Smooth muscle cell (in vitro differentiated cells): ENCODE measurements around the gene CYBC1. TPM values are rescaled to one million over a fixed set of nuclear protein-coding genes. Genes with fewer than 3 reads are reported as not detected.
"Not testable (repeated sequence)": the region's sequence is repeated elsewhere in the genome, so short reads cannot be mapped to it uniquely, and the experiment has no call there.

Experiments used
- DNase-seq: peaks from one replicate; lab custom pipeline; 2025; ENCODE audit not compliant: unreplicated experiment; lab: John Stamatoyannopoulos, UW
- H2AFZ ChIP-seq: fragments of 200-600 bp; sonication (generic); 2 replicates; pipeline ENCODE4 v1.6.0; 2016; ENCODE audit warnings: antibody characterized with exemption, low read depth, mild to moderate bottlenecking
- H3F3A ChIP-seq: fragments of 200-600 bp; sonication (generic); 2 replicates; pipeline ENCODE4 v1.6.0; 2017; ENCODE audit warnings: antibody characterized with exemption, low read depth
- H3K27ac ChIP-seq: fragments of 200-600 bp; sonication (generic); 2 replicates; pipeline ENCODE4 v1.5.1; 2016; ENCODE audit warnings: low read depth, mild to moderate bottlenecking
- H3K27me3 ChIP-seq: fragments of 200-600 bp; sonication (generic); 2 replicates; pipeline ENCODE4 v1.6.1; 2016; ENCODE audit warnings: low read depth, mild to moderate bottlenecking
- H3K36me3 ChIP-seq: fragments of 200-600 bp; sonication (generic); 2 replicates; pipeline ENCODE4 v1.5.1; 2016; ENCODE audit warnings: low read depth
- H3K4me1 ChIP-seq: fragments of 200-600 bp; sonication (generic); 2 replicates; pipeline ENCODE4 v1.5.1; 2016; ENCODE audit warnings: low read depth
- H3K4me2 ChIP-seq: fragments of 200-600 bp; sonication (generic); 2 replicates; pipeline ENCODE4 v1.6.0; 2016; ENCODE audit warnings: mild to moderate bottlenecking
- H3K4me3 ChIP-seq: fragments of 200-600 bp; sonication (generic); 2 replicates; pipeline ENCODE4 v1.5.1; 2016; ENCODE audit warnings: mild to moderate bottlenecking
- H3K79me2 ChIP-seq: fragments of 200-600 bp; sonication (generic); 2 replicates; pipeline ENCODE4 v1.6.0; 2016; ENCODE audit warnings: low read depth, mild to moderate bottlenecking
- H3K9ac ChIP-seq: fragments of 200-600 bp; sonication (generic); 2 replicates; pipeline ENCODE4 v1.6.0; 2016; ENCODE audit warnings: low read depth
- H3K9me3 ChIP-seq: fragments of 200-600 bp; sonication (generic); replicated peaks from 2 replicates; pipeline ENCODE4 v1.5.1; 2016; ENCODE audit warnings: low read depth
- H4K20me1 ChIP-seq: fragments of 200-600 bp; sonication (generic); 2 replicates; pipeline ENCODE4 v1.6.0; 2016; ENCODE audit warnings: low read depth
- CTCF ChIP-seq: fragments of 200-600 bp; sonication (generic); IDR thresholded peaks from 2 replicates; pipeline ENCODE4 v1.5.1; 2017; ENCODE audit warnings: borderline replicate concordance, mild to moderate bottlenecking, antibody characterized with exemption; ENCODE audit not compliant: insufficient read depth, poor library complexity, severe bottlenecking
- WGBS: methylation state at CpG from one replicate; pipeline ENCODE4 v1.1.7; 2016; ENCODE audit warnings: low lambda C conversion rate; 5-methylcytosine and 5-hydroxymethylcytosine counted together
- polyA plus RNA-seq: library from polyadenylated mRNA; unstranded; fragments of >200 nt; fragmentation: Nextera tagmentation; extraction: Ambion mirVana; gene quantifications from 2 replicates; pipeline ENCODE4 v1.2.1, GENCODE V29; 2016
- total RNA-seq: library from RNA; depleted of rRNA; stranded (reverse); fragments of >200 nt; gene quantifications from 2 replicates; pipeline ENCODE4 v1.2.3, GENCODE V29; 2014

CYBC1 gene
- total and polyA plus RNA-seq, 2 experiments from 2014 or later = 23.3 to 65.8 TPM

DNA sequence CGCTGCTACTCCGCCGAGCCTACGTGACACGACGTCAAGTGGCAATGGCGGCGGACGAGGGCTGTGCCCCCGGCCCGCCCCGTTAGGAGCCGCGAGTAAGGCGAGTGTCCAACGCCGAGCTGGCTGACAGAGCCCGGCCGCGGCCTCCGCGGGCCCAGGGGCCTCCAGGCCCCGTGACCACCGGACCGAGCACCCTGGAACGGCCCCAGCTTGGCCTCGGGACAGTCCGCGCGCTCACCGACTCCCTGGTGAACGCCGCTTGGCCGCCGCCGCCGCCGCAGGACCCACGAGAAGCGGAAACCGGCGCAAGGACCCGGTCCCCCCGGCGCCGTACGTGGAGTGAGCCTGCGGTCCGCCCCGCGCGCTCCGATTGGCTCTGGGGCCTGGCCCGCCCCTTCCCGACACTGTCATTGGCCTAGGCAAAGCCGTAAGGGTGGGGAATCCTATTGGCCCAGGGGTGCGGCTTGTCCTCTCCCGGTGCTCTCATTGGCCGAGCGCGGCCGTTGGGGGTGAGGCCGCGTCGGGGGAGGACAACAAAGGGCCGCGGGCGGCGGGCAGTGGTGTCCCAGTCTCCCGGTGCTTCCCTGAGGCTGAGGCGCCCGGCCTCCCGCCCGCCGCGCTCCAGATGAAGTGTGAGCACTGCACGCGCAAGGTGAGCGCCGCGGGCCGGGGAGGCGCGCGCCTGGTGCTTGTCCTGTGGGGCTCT lies 7.8 kb upstream of the CYBC1 start, which contains the start of gene NARF:
Gene NARF, plus strand, starts transcription at position 563 of the 706 bp plus-strand sequence. Its CDS starts 63 bp downstream, at position 626.
- Histone ChIP-seq H3K27ac (peak within 1 kb of the TSS; percentile 99), H3K27me3 (no peaks in the 10 kb centered on the region), H4K20me1 (peaks cover 16% of the 10 kb centered on the region), H3F3A (peaks cover 7% of the 10 kb centered on the region), H3K4me2 (peak within 1 kb of the TSS; percentile 90), H3K4me3 (peak within 1 kb of the TSS; percentile 76), H3K9me3 (no peaks in the 10 kb centered on the region), H3K79me2 (peaks cover 19% of the 10 kb centered on the region), H2AFZ (peak within 1 kb of the TSS; percentile 24), H3K4me1 (peaks cover 5% of the 10 kb centered on the region), H3K9ac (peak within 1 kb of the TSS; percentile 97), H3K36me3 (no peaks in the 10 kb centered on the region)
- no peak for TF ChIP-seq CTCF
- peak; percentile 96 for DNase-seq
- 1% methylated on average over 68 of the region's 85 CpGs for WGBS

DNA sequence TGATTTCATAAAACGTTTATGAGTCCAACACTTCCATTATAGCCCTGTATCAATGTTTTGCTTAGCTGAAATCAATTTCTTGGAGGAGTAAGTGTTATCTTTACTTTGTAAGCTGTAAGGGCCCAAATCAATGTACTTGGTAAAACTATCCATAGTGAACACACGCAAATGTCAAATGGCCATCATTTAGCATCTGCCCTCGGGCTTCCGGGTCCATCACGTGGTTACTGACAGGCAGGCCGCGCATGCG lies 7.3 kb upstream of the CYBC1 start:
- peaks cover 7% of the 10 kb centered on the region for H3F3A ChIP-seq
- peaks cover 19% of the 10 kb centered on the region for H3K79me2 ChIP-seq
- H2AFZ ChIP-seq = no peak overlapping the region
- peaks cover 5% of the 10 kb centered on the region for H3K4me1 ChIP-seq
- peak overlapping the region; percentile 99 for H3K27ac ChIP-seq
- H3K9ac ChIP-seq = peak overlapping the region; percentile 97
- no peaks in the 10 kb centered on the region for H3K36me3 ChIP-seq
- no peak for DNase-seq
- WGBS = 7% methylated on average over 8 of the region's 8 CpGs
- peak overlapping the region; percentile 76 for H3K4me3 ChIP-seq
- peaks cover 14% of the 10 kb centered on the region for H4K20me1 ChIP-seq
- no peak for TF ChIP-seq CTCF
- no peaks in the 10 kb centered on the region for H3K9me3 ChIP-seq
- no peaks in the 10 kb centered on the region for H3K27me3 ChIP-seq
- H3K4me2 ChIP-seq = peak overlapping the region; percentile 90

DNA sequence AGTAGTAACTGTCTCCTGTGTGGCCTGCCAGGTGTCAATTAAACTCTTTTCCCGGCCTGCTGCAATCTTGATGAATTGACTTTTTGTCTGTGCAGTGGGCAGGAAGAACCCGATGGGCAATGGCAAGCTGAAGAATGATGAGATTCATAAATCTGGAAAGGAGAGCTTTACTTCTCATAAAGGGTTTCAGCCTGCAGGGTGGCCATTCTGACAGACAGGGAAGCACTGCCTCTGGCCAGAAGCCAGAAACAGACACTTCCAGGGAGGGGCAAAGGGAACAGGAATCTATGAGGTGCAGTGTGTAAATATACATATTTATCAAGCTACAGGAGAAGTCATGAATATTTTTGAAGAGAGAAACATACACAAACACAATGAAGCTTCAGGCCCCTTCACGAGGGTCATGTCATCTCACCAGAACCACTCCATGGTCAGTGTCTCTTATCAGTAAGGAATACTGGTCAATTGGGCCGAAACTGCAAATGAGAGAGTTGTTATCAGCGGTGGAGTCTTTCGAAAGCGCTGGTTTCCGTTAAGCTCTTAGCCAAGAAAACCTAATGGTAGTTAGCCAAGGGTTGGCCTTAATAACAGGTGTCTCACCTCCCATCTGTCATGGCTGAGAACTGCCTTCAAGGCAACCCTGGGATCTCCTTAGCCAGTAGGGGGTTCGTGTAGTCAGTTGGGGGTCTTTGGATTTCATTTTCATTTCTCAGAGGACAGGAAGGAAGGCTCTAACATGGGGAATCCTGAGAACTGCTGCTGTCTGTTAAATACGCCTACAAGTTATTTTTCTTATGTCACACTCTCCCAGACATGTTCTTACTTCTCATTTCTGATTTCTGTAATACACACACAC lies 6.7 kb upstream of the CYBC1 start:
- Histone ChIP-seq H3K36me3 (no peaks in the 10 kb centered on the region), H3K27me3 (no peaks in the 10 kb centered on the region), H3F3A (peaks cover 7% of the 10 kb centered on the region), H3K4me1 (peaks cover 5% of the 10 kb centered on the region), H3K9me3 (no peaks in the 10 kb centered on the region), H3K4me3 (peak overlapping the region; percentile 76), H2AFZ (no peak overlapping the region), H3K79me2 (peaks cover 19% of the 10 kb centered on the region), H3K27ac (peak overlapping the region; percentile 99), H3K4me2 (peak overlapping the region; percentile 90), H3K9ac (peak overlapping the region; percentile 97), H4K20me1 (peaks cover 14% of the 10 kb centered on the region)
- DNase-seq = no peak
- TF ChIP-seq CTCF = no peak
- 81% methylated on average over 10 of the region's 10 CpGs for WGBS

DNA sequence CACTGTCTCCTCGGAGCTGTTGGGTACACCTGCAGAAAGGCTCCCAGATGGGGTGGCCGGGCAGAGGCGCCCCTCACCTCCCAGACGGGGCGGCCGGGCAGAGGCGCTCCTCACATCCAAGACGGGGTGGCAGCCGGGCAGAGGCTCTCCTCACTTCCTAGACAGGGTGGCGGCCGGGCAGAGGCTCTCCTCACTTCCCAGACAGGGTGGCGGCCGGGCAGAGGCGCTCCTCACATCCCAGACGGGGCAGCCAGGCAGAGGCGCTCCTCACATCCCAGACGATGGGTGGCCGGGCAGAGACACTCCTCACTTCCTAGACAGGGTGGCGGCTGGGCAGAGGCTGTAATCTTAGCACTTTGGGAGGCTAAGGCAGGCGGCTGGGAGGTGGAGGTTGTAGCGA lies 3.2 kb upstream of the CYBC1 start:
- H2AFZ ChIP-seq, DNase-seq, H3K9me3 ChIP-seq, H3K27me3 ChIP-seq, H3K4me3 ChIP-seq, H3K36me3 ChIP-seq, H3F3A ChIP-seq, H4K20me1 ChIP-seq, H3K9ac ChIP-seq, H3K4me2 ChIP-seq, H3K27ac ChIP-seq: not testable (repeated sequence)
- H3K4me1 ChIP-seq = peaks cover 20% of the 10 kb centered on the region
- peaks cover 17% of the 10 kb centered on the region for H3K79me2 ChIP-seq
- 97% methylated on average over 21 of the region's 21 CpGs for WGBS

DNA sequence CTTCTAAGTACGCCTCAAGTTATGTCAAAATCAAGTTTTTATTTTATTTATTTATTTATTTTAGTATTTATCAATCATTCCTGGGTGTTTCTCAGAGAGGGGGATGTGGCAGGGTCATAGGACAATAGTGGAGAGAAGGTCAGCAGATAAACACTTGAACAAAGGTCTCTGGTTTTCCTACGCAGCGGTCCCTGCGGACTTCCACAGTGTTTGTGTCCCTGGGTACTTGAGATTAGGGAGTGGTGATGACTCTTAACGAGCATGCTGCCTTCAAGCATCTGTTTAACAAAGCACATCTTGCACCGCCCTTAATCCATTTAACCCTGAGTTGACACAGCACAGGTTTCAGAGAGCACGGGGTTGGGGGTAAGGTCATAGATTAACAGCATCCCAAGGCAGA lies 2.6 kb upstream of the CYBC1 start:
- DNase-seq, H4K20me1 ChIP-seq, H2AFZ ChIP-seq, H3K27me3 ChIP-seq, H3F3A ChIP-seq, H3K9me3 ChIP-seq, H3K36me3 ChIP-seq, H3K9ac ChIP-seq, H3K4me3 ChIP-seq, H3K27ac ChIP-seq, H3K4me2 ChIP-seq: not testable (repeated sequence)
- Histone ChIP-seq H3K4me1 (peaks cover 20% of the 10 kb centered on the region), H3K79me2 (peaks cover 17% of the 10 kb centered on the region)
- 89% methylated on average over 7 of the region's 7 CpGs for WGBS
